ENCODE measurements around the gene CYP4V2.
A peak's percentile ranks its signal among the peaks of the same experiment; 100 is the strongest.

Gene CYP4V2

DNA sequence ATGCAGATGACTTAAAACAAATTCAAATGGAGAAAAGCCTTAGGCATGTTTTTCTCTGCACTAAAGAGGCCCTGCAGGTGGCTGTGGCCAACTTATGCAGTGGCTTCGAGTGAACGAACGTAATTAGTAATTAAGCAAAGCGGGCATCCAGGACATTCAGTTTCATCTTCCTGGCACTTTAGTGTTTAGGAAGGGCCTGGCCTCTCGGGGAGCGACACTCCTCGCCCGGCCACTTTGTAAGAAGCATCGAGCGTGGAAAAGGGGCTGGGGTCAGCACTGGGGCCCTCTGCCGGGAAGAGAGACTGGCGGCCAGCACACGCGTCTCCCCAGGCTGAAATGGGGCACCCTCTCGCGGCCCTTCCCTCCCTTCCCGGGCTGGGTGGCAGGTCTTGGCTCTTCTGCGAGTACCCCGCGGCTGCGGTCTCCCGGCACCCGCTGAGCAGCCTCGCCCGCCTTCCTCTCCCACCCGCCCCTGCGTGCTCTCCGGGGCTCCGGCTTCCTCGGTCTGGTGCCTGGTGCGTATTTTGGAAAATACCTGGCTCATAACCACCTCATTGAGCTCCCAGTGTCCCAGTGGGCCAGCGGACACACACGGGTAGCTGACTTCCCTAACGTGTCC lies 677 bp upstream of the CYP4V2 start:
- DNase-seq = peak; percentile 60

DNA sequence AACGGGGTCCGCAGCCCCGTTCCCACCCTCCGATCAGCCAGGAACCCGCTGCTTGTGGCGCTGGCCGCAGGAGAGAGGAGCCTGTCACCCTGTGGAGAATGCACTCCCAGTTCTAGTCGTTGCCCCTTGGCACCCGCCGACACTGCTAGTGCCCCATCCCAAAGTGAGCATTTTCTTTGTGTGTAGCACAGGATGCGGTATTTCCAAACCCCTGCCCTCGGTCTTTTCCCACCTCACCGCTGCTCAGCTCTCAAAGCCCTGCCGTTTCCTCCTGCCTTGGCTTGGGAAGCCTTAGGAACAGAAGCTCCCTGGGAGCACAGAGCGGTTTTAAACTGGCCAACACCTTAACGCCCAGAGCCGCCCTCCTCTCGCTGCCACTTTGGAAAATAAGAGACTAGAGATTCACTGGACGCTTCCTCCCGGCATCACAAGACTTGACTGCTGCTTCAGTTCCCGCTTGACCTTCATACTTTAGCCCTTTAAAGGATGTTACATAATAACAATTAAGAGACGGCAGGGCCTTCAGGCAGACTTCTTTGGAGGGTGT lies 772 bp downstream of the CYP4V2 start:
- no peak for DNase-seq

DNA sequence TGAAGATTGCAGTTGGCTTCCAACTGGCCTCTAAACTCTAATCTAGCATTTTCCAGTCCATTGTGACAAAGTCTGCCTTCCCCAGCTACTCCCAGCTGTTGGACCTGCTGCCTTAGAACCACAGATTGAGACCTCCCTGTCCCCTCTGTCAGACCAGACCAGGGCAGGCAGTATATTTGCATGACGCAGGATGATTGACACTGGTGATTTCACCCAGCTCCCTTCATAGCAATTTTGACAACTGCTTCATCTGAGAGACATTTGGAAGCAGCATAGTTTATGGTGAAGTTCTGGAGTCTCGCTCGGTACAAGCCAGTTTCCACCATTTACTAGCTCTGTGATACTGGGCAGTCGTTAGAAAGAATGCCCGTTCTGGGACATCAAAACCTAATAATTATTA lies 2.5 kb downstream of the CYP4V2 start:
- DNase-seq = no peak

DNA sequence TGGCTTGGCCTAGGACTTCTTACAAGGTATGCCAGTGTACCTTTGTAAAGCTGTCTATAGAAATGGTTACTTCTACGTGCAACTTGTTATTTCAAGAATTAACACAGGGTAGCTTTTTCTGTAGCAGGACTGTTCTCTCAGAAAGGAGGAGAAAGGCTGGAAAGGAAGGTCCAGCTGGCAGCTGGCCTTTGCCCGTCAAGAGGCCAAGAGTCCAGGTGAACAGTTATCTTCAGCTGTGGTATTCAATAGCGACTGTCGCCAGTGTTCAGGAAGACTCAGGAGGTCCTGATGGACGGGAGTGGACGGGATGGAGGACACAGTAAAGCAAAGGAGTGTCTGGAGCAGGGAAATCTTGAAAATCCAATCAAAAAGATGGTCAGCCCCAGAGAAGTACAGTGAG lies 4.7 kb downstream of the CYP4V2 start:
- DNase-seq = no peak

DNA sequence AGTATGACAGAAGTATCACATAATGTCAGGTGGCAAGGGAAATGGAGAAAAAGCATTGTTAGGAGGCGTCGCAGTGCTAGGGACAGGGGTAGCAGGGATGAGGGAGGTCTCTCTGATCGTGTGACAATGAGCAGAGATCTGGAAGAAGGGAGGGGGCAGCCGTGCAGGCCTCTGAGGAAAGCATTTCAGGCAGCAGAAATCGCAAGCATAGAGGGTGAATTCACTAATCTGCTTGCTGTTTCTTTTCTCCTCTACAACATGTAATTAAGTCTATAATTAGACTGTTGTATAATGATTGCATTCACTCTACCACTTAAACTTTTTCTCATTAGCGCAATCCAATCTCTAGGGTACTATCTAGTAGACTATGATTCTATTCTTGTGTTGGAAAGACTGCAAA lies 9.1 kb downstream of the CYP4V2 start:
- DNase-seq = no peak

DNA sequence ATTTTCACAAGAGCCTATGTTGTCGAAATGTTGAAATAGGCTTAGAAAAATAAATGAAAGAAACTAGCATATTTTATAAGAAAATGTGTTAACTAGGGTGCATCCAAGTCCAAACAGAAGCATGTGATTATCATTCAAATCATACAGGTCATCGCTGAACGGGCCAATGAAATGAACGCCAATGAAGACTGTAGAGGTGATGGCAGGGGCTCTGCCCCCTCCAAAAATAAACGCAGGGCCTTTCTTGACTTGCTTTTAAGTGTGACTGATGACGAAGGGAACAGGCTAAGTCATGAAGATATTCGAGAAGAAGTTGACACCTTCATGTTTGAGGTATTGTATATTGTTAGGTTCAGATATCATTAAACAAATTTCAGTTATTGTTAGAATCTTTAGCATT lies 9.6 kb downstream of the CYP4V2 start:
- no peak for DNase-seq

DNA sequence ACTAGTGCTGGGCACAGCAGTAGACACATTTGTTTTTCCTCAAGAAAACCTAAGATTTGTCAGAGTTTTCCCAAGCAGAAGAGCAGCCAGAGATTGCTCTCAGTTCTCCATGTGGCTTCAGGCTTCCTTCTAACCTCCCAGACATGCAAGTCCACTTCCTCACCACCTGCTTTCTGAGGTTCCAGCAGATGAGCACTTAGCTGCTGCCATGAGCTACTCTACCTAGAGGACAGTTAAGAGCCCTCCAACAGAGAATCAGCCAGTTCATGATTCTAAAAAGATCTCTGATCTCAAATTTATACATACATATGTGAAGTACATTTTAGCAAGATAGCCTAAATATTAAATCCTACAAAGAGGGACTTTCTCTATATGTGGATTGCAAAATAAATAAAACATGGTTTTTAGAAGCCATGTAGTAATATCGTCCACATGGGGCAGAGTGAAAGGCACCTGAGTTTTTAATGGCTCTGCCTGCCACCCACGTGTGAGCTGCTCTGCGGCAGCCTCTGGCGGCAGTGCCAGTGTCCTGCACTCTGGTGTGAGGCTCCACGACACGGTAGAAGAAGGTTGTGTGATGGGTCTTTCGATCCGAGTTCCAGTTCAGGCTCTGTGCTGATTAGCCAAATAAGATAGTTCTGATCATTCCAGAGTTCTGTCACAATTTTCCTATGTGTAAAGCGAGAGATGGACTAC lies 10.3 kb downstream of the CYP4V2 start:
- DNase-seq = peak; percentile 43

DNA sequence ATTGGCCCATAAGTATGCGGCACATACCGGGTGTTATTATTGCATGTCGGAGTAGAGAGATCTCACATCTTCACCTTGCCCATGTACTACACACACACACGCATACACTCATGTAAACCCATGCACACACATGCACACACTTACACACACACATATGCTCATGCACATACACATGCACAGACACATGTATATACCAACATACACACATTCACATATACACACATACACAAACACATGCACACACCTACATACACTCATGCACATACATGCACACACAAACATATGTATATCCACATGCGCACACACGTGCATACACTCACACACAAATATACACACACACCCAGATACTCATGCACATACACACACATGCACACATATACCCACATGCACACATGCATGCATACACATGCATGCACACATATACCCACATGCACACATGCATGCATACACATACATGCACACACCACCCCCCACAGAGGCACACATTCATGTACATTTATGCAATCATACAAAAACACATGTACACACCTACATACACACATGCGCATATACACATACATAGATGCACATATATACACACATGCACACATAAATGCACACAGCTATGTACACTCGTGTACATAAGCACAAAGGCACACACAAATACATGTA lies 11.2 kb downstream of the CYP4V2 start:
- DNase-seq = no peak

DNA sequence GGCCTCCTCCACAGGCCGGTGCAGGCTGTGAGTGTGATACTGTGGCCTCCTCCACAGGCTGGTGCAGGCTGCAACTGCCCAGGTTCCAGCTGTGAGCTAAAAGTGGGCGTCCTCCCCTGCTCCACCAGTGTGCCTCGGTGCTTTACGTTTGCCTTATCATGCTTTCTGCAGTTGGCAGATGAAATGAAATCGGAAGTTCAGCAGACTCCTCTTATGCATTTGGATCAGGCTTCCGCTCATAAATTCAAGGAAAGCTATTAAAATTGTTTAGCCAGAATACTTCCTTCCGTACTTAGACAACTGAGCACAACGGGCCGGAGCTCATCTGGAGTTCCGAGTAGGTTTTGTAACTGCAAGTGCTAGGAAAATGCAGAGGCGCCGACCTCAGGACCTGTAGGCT lies 12.0 kb downstream of the CYP4V2 start:
- no peak for DNase-seq

DNA sequence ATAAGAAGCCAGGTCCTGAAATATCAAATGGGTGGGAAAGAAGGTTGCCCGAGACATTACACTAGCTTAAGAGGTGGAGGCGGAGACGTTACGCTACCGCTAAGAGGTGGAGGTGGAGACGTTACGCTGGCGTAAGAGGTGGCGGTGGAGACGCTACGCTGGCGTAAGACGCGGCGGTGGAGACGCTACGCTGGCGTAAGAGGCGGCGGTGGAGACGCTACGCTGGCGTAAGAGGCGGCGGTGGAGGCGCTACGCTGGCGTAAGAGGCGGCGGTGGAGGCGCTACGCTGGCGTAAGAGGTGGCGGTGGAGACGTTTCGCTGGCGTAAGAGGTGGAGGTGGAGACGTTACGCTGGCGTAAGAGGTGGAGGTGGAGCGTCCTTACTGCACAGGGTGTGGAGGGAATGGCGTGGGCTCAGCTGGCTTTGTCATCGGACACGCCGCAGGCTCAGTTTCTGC lies 12.8 kb downstream of the CYP4V2 start:
- DNase-seq = peak; percentile 74

DNA sequence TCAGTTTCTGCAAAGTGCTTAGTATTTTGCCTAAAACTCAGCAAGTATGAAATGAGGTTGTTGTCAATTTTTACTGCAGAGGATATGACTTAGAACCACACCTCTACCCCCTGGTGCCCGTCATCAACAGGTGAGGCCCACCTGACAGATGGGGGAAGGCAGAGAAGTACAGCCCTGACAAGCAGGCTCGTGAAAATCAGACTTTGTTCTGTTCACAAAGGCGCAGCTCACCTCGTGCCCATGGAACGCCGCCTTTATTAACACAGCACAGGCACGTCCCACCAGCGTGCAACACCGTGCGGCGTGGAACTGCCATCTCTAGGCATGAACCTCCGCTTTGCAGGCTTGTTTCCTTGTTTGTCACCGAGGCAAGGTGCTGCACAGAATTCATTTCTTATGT lies 13.3 kb downstream of the CYP4V2 start:
- DNase-seq = no peak

DNA sequence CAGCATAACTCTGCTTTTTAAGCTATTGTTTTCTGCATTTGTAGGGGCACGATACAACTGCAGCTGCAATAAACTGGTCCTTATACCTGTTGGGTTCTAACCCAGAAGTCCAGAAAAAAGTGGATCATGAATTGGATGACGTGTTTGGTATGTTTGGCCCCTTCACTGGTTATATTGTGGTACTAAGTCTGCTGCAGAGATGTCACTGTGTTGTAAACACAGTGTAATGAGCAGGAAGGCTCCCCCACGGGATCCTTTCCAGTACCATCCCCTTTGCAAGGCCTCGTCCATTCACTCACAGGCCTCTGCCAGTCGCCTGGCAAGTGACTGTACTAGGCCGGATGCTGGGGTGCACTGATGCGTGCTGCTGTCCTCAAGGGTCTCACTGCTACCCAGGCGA lies 13.8 kb downstream of the CYP4V2 start:
- no peak for DNase-seq

DNA sequence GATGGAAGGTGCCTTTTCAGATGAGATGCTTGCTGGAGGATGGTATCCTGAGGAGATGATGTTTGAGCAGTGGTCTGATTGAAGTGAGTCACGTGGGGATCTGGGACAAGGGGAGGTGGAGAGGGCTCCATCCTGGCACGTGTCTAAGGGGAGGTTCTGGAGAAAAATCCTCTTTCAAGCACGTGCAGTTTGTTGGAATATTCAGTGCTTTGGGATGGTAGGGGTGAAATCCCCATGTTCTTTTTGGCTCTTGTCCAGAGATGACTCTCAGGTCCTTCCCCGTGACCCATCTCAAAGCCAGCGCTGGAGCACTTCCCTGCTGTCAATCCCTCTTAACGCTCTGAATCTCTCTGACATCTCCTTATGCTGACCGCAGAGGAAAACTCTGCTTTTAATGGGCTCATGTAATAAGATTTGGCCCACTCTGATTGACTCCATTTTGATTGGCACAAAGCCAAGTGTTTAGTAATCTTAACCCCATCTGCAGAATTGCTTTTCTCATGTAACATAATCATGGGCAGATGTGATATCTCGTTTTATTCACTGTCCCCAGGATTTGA lies 25.2 kb downstream of the CYP4V2 start:
- no peak for DNase-seq

DNA sequence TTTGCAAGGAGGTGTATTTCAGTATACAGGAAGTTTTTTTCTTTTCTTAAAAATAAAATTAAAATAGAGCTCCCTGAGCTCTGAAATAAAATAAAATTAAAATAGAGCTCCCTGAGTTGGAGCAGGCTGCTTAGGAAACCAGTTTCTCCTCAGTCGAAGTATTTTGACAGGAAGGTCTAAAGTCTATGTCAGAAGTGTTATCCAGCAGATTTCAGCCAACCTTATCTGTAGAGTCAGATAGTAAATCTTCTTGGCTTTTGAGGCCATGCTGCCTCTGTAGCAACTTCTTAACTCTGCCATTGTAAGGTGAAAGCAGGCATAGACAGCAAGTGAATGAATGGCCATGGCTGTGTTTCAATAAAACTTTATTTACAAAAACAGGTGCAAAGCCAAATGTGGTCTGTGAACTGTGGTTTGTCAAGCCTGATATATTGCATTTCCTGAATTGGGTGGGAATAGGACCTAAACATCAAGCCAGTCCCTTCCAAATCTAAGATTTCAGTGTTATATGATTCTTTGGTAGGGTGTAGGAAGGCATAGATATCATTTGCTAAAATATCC lies 26.4 kb downstream of the CYP4V2 start:
- DNase-seq = no peak

DNA sequence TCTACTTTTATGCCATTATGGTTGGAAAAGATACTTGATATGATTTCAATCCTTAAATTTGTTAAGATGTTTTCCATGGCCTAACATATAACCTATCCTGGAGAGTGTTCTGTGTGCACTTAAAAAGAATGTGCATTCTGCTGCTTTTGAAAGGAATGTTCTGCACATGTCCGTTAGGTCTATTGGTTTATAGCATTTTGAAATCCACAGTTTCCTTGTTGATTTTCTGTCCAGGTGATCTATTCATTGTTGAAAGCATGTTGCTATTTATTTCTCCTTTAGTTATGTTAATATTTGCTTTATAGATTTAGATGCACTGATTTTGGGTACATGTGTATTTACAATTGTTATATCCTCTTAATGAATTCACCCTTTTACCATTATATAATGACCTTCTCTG lies 30.3 kb downstream of the CYP4V2 start:
- no peak for DNase-seq

DNA sequence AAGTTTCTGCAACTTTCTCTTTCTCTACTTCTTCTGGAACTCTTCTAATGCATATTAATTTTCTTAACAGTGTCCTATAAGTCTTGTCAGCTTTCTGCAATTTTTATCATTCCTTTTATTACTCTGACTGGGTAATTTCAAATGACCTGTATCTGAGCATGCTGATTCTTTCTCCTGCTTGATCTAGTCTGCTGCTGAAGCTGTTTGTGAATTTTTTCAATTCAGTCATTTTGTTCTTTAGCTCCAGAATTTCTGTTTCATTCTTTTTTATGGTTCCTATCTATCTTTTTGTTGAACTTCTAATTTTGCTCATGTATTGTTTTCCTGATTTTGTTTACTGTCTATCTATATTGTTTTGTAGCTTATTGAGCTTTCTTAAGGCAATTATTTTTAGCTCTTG lies 34.5 kb downstream of the CYP4V2 start:
- DNase-seq = no peak

DNA sequence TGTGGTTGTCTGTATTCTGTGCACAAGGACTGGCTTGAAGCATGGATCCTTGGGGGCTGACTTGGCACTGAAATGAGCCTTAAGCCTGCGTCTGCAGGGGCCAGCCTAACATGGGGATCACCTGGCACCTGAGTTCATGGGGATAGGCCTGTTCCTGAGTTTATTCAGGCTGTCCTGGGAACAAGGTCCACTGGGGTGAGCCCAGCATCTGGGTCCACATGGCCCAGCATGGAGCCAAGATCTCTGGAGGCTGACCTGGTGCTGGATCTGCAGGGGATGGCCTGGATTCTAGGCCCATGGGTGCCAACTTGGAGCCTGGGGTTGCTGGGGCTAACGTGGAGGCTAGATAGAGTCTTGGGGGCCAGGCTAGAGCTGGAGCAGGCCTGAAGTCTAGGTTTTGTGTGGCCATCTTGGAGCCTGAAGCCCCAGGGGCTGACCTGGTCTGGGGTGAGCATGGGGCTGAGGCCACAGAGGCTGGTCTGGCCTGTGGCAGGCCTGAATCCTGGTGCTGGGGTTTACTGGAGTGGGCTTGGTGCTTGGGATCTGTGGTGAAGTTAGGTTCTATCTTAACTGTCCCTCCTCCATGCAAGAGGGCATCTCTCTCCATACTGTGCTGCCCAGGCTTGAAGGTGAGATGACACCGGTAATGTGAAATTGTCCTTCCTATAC lies 35.3 kb downstream of the CYP4V2 start:
- DNase-seq = no peak

DNA sequence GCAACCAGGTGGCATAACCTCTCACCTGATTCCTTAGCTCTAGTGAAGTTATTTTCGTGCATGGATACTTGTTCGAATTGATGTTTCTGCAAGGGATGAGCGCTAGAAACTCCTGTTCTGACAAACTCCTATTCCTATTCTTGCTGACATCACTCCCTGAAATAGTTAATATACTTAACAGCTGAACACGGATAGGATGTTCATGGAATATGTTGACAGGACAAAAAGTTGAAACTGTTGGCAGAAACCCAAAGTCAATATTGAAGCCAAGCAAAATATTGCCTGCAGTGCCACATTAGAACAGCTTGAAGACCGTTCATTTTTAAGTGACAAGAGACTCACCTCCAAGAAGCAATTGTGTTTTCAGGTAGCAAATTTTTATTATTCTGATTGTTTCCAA lies 35.9 kb downstream of the CYP4V2 start, which contains the start of gene KLKB1:
KLKB1 (plus strand) TSS at position 287 of the 400 bp plus-strand sequence. CDS start 689 bp downstream, outside the sequence.
- no peak for DNase-seq

DNA sequence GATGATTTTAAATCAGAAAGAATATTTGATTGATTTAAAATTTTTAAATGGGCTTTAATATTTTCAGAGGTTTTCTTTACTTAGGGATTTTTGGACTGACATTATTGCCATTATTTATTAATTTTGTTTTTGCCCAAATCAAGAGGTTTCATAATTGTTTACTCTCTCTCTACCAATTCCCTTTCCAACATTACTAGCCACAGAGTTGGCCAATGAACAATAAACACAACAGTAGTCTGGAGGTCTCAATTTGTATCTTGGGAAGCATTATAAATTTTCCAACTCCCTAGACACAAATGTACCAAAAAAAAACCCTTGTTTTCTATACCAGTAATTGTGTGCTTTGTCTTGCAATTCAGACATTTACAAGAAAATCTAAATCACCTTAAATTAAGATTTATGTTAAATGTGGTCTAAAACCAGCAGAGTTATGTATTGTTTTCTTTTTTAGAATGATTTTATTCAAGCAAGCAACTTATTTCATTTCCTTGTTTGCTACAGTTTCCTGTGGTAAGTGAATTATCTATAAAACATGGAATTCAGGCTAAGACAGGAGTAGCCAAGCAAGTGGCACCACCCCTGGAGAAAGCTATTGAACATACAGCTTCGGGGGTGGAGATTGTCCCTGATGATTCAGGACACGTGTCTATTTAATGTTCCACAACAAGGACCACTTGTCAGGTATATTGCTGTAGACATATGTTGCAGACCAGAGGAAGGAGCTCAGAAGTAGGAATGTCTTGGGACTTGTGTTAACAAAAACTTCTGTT lies 36.6 kb downstream of the CYP4V2 start:
- DNase-seq = no peak

DNA sequence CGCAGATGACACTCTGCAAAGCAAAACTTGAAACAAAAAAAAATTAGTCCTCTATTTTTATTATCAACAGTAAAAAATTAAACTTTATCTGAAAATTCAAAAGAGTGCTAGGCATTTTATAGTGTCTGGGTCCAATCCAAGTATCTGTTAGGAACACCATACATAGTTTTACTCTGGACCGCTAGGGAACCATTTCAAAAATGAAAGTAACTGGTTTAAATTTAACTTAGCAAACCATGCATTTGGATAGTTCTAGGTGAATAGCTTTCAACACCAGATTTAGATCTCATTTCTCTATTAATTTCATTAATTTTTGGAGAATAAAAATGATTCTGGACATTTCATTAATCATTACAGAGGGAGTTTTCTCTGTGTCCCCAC lies 37.1 kb downstream of the CYP4V2 start:
- DNase-seq = no peak

DNA sequence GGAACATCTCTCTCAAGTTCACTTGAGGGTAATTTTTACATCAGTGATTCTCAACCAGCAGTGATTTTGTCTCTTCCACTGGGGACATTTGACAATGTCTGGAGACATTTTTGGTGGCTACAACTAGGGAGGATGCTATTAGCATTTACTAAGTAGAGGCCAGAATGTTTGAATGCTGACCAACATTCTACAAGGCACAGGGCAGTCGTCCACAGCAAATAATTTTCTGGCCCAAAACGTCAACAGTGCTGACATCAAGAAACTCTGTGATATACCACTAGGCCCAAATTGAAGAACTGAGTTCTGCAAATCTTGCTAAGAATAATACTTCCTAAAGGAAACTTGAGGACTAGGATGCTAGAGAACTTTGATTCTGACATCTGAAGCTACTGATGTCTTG lies 43.0 kb downstream of the CYP4V2 start:
- DNase-seq = no peak

DNA sequence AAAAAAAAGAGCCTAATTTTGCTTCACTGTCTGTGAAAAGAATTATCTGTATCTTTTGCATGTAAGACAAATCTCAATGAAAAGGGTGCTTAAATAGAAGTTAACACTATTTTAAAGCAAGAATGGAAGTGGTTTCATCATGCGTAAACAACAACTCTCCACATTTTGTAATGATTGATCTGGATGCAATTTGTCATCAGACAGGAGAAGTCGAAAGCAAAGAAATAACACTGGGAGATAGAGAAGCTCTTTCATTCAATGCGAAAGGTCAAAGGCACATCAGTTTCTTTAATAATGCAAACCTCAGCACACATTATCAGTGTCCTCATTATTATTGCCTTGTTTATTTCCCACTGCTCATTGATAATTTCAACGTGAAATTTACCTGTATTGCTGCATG lies 44.8 kb downstream of the CYP4V2 start:
- no peak for DNase-seq

Measured in activated CD4-positive, CD25-positive, alpha-beta regulatory T cell treated with anti-CD3 and anti-CD28 coated beads, Interleukin-2, amount 50 U/mL, for 72 hours (primary cell).